Measurements from ENCODE around the gene ZNF646.

Gene ZNF646

DNA sequence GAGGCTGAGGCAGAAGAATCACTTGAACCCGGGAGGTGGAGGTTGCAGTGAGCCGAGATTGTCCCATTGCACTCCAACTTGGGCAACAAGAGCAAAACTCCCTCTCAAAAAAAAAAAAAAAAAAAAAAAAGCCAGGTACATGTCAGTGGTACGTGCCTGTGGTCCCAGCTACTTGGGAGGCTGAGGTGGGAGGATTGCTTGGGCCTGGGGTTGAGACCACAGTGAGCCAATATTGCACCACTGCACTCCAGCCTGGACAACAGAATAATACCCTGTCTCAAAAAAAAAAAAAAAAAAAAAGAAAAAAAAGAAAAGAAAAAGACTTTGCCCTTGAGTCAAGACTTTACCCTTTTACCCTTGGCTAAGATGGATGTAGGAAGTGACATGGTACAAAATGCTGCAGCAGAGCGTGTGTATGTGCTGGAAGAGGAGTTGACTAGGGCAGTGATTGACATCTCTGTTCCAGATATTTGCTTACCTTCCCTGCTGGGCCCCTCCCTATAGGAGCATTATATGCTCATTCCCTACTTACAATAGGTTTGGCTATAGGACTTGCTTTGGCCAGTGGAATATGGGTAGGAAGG lies 30.2 kb upstream of the ZNF646 start:
- Histone ChIP-seq H3K27me3 (ENCODE audit: insufficient read depth, low read length) (no peaks in the 10 kb centered on the region), H3K79me2 (ENCODE audit: control insufficient read depth, insufficient read depth, low read length, unreplicated experiment) (no peaks in the 10 kb centered on the region), H3K27ac (ENCODE audit: low read depth, low read length) (no peak overlapping the region), H3K4me1 (ENCODE audit: control insufficient read depth, insufficient read depth, low read length, unreplicated experiment) (no peaks in the 10 kb centered on the region), H2AFZ (ENCODE audit: low read length, unreplicated experiment) (no peak overlapping the region), H3K36me3 (ENCODE audit: insufficient read depth, low read length) (peaks cover 3% of the 10 kb centered on the region; the same call in 1 of the 2 replicates), H3K4me3 (ENCODE audit: low read depth, low read length) (no peak overlapping the region)

GRCh38 chr16:31050280-31051030 lies 23.8 kb upstream of the ZNF646 start:
- Histone ChIP-seq H3K79me2 (ENCODE audit: control insufficient read depth, insufficient read depth, low read length, unreplicated experiment) (no peaks in the 10 kb centered on the region), H3K27ac (ENCODE audit: low read depth, low read length) (no peak overlapping the region), H3K4me1 (ENCODE audit: control insufficient read depth, insufficient read depth, low read length, unreplicated experiment) (peaks cover 10% of the 10 kb centered on the region), H2AFZ (ENCODE audit: low read length, unreplicated experiment) (no peak overlapping the region), H3K36me3 (ENCODE audit: insufficient read depth, low read length) (no peaks in the 10 kb centered on the region), H3K27me3 (ENCODE audit: insufficient read depth, low read length) (no peaks in the 10 kb centered on the region), H3K4me3 (ENCODE audit: low read depth, low read length) (no peak overlapping the region)

GRCh38 chr16:31052114-31052513 lies 22.1 kb upstream of the ZNF646 start:
- Histone ChIP-seq H3K27ac (ENCODE audit: low read depth, low read length) (peak overlapping the region; percentile 85), H3K4me3 (ENCODE audit: low read depth, low read length) (no peak overlapping the region), H3K27me3 (ENCODE audit: insufficient read depth, low read length) (no peaks in the 10 kb centered on the region), H3K36me3 (ENCODE audit: insufficient read depth, low read length) (no peaks in the 10 kb centered on the region), H2AFZ (ENCODE audit: low read length, unreplicated experiment) (no peak overlapping the region), H3K4me1 (ENCODE audit: control insufficient read depth, insufficient read depth, low read length, unreplicated experiment) (peaks cover 10% of the 10 kb centered on the region), H3K79me2 (ENCODE audit: control insufficient read depth, insufficient read depth, low read length, unreplicated experiment) (no peaks in the 10 kb centered on the region)

DNA sequence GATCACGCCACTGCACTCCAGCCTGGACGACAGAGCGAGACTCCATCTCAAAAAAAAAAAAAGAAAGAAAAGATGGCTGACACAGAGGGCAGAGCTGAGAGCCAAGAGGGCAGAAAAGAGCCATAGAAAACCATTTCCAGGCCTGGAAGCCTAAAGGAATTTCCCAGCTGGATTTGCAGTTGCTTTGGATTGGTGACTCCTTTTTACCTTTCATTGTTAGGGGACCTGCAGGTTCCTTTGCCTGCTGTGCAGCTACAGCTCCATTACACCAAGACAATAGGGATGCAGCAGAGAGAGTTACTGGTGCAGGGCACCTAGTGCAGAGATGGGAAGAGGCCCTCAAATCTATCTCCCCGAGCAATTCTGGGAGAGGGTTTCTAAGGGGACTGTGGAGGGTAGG lies 18.6 kb upstream of the ZNF646 start:
- H3K4me3 ChIP-seq (ENCODE audit: low read depth, low read length) = no peak overlapping the region
- no peak overlapping the region for H2AFZ ChIP-seq (ENCODE audit: low read length, unreplicated experiment)
- H3K4me1 ChIP-seq (ENCODE audit: control insufficient read depth, insufficient read depth, low read length, unreplicated experiment) = peaks cover 10% of the 10 kb centered on the region

GRCh38 chr16:31061126-31061812 lies 13.0 kb upstream of the ZNF646 start:
- Histone ChIP-seq H3K4me3 (ENCODE audit: low read depth, low read length) (no peak overlapping the region), H3K27ac (ENCODE audit: low read depth, low read length) (no peak overlapping the region), H2AFZ (ENCODE audit: low read length, unreplicated experiment) (no peak overlapping the region), H3K27me3 (ENCODE audit: insufficient read depth, low read length) (no peaks in the 10 kb centered on the region), H3K36me3 (ENCODE audit: insufficient read depth, low read length) (peaks cover 18% of the 10 kb centered on the region; the same call in 1 of the 2 replicates), H3K79me2 (ENCODE audit: control insufficient read depth, insufficient read depth, low read length, unreplicated experiment) (peaks cover 23% of the 10 kb centered on the region), H3K4me1 (ENCODE audit: control insufficient read depth, insufficient read depth, low read length, unreplicated experiment) (peaks cover 13% of the 10 kb centered on the region)

More for the DNA sequence above, 18.6 kb upstream of the ZNF646 start:
- H3K27ac ChIP-seq (ENCODE audit: low read depth, low read length) = no peak overlapping the region
- H3K27me3 ChIP-seq (ENCODE audit: insufficient read depth, low read length) = no peaks in the 10 kb centered on the region
- H3K36me3 ChIP-seq (ENCODE audit: insufficient read depth, low read length) = peaks cover 2% of the 10 kb centered on the region; the same call in 1 of the 2 replicates
- H3K79me2 ChIP-seq (ENCODE audit: control insufficient read depth, insufficient read depth, low read length, unreplicated experiment) = no peaks in the 10 kb centered on the region

DNA sequence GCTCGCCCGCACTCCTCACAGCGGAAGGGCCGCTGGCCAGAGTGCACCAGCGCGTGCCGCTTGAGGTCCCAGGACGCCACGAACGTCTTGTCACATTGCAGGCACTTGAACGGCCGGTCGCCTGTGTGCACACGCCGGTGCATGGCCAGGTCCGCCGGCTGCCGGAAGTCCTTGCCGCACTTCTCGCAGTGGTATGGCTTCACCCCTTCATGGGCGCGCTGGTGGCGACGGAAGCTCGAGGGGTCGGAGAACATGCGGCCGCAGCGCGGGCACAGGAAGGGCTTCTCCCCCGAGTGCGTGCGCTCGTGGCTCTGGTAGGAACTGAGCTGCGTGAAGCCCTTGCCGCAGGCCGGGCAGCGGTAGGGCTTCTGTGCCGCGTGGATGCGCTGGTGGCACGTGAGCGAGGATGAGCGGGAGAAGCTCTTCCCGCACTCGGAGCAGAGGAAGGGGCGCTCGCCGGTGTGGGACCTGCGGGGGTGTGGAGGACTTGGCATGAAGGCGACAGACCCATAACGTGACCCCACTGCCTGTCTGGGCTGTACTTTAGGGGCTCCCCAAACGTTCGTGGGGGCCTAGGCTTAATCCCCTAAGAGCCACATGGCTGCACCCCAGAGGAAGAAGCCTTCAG lies 12.3 kb upstream of the ZNF646 start:
- peaks cover 13% of the 10 kb centered on the region for H3K4me1 ChIP-seq (ENCODE audit: control insufficient read depth, insufficient read depth, low read length, unreplicated experiment)
- no peak overlapping the region for H2AFZ ChIP-seq (ENCODE audit: low read length, unreplicated experiment)
- H3K36me3 ChIP-seq (ENCODE audit: insufficient read depth, low read length) = peaks cover 18% of the 10 kb centered on the region; the same call in 1 of the 2 replicates
- no peak overlapping the region for H3K27ac ChIP-seq (ENCODE audit: low read depth, low read length)
- peaks cover 28% of the 10 kb centered on the region for H3K79me2 ChIP-seq (ENCODE audit: control insufficient read depth, insufficient read depth, low read length, unreplicated experiment)
- no peaks in the 10 kb centered on the region for H3K27me3 ChIP-seq (ENCODE audit: insufficient read depth, low read length)
- H3K4me3 ChIP-seq (ENCODE audit: low read depth, low read length) = no peak overlapping the region

DNA sequence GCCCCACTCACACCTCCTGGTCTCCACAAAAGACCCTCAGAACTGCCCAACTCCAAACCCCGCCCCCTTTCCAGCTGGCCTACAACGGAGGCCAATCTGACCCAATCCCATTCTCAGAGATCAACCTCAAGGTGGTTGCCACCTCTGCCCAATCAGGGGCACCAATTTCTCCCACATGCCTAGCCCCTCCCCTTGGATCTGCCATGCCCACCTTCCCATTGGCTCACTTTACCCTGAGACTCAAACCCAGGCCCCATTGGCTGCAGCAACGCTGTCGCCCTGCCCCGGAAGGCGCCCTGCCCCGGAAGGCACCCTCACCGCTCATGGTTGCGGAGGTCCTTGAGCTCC lies 10.8 kb upstream of the ZNF646 start:
- Histone ChIP-seq H3K36me3 (ENCODE audit: insufficient read depth, low read length) (peaks cover 18% of the 10 kb centered on the region; the same call in 1 of the 2 replicates), H3K27me3 (ENCODE audit: insufficient read depth, low read length) (no peaks in the 10 kb centered on the region), H3K4me1 (ENCODE audit: control insufficient read depth, insufficient read depth, low read length, unreplicated experiment) (peaks cover 13% of the 10 kb centered on the region), H2AFZ (ENCODE audit: low read length, unreplicated experiment) (no peak overlapping the region), H3K27ac (ENCODE audit: low read depth, low read length) (no peak overlapping the region), H3K4me3 (ENCODE audit: low read depth, low read length) (no peak overlapping the region), H3K79me2 (ENCODE audit: control insufficient read depth, insufficient read depth, low read length, unreplicated experiment) (peaks cover 38% of the 10 kb centered on the region)

DNA sequence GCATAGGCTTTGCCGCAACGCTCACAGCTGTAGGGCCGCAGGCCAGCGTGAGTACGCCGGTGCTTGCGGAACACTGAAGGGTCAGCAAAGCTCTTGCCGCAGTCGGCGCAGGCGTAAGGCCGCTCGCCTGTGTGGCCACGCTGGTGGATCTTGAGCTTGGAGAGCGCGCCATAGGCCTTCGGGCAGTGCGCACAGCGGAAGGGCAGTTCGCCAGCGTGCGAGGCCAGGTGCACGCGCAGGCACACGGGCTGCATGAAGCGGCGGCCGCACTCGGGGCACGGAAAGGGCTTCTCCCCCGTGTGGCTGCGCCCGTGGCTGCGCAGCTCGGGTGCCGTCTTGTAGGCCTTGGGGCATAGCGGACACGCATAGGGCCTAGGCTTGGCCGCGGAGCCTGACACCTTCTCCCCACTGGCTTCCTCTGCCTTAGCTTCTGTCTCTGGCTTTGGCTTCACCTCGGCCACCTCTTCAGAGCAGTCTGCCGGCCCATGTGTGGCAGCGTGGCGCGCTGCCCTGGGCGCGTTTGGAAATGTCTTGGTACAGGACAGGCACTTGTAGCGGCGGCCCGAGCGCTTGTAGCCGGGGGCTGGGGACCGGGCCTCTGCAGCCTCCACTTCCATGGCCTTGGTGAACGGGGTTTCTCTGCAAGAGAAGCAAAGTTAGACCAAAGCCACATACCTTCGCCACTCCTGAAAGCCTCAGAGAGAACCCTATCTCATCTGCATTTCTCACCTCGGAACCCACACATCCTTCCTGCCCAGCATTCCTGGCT lies 10.2 kb upstream of the ZNF646 start:
- no peaks in the 10 kb centered on the region for H3K27me3 ChIP-seq (ENCODE audit: insufficient read depth, low read length)
- H3K4me3 ChIP-seq (ENCODE audit: low read depth, low read length) = no peak overlapping the region
- H3K79me2 ChIP-seq (ENCODE audit: control insufficient read depth, insufficient read depth, low read length, unreplicated experiment) = peaks cover 43% of the 10 kb centered on the region
- H3K27ac ChIP-seq (ENCODE audit: low read depth, low read length) = peak overlapping the region; percentile 90
- H3K4me1 ChIP-seq (ENCODE audit: control insufficient read depth, insufficient read depth, low read length, unreplicated experiment) = peaks cover 13% of the 10 kb centered on the region
- H2AFZ ChIP-seq (ENCODE audit: low read length, unreplicated experiment) = no peak overlapping the region
- H3K36me3 ChIP-seq (ENCODE audit: insufficient read depth, low read length) = peaks cover 18% of the 10 kb centered on the region; the same call in 1 of the 2 replicates

DNA sequence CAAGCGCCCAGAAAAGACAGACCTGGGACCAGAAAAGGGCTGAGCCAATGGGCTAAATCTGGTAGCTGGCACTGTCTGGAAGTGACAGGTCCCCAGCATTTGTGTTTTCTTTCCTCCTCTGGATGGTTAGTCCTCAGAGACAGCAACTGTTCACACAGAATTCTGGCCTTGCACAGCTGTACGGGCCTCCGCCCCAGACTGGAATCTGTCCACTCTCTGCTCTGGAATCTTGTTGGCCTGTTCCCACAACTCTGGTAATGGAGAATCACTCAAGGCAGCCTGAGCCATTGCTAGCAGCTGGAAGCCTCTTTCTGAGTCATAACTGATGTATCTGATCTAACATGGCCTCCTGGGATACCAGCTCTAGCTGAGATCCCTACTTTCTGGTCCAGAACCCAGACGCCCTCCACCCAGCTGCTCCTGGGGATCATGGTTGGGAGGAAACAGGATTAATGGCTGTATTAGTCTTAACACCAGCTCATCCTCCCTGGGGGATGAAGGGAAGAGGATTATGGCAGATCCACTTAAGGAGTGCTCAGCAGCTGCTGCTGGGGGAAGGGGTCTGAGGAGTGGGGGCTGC lies 9.2 kb upstream of the ZNF646 start:
- no peak overlapping the region for H3K4me3 ChIP-seq (ENCODE audit: low read depth, low read length)
- peaks cover 48% of the 10 kb centered on the region for H3K79me2 ChIP-seq (ENCODE audit: control insufficient read depth, insufficient read depth, low read length, unreplicated experiment)
- peak overlapping the region; percentile 90 for H3K27ac ChIP-seq (ENCODE audit: low read depth, low read length)
- peaks cover 13% of the 10 kb centered on the region for H3K4me1 ChIP-seq (ENCODE audit: control insufficient read depth, insufficient read depth, low read length, unreplicated experiment)
- H2AFZ ChIP-seq (ENCODE audit: low read length, unreplicated experiment) = peak overlapping the region; percentile 0
- no peaks in the 10 kb centered on the region for H3K27me3 ChIP-seq (ENCODE audit: insufficient read depth, low read length)
- peaks cover 18% of the 10 kb centered on the region; the same call in 1 of the 2 replicates for H3K36me3 ChIP-seq (ENCODE audit: insufficient read depth, low read length)

DNA sequence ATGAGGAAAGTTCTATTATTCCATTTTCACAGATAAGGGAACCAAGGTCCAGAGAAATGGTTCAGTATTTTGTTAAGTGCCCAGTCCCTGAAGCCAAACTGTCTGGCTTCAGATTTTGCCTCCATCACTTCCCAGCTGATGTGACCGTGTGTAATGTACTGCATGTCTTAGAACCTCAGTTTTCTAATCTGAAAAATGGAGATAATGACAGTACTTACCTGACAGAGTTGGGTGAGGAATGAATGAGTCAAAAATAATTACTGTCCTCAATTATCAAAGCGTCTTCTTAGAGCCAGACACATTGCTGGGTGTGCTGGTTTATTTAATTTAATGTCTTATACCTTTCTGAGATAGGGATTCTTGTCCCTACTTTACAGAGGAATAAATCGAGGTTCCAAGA lies 6.9 kb upstream of the ZNF646 start:
- Histone ChIP-seq H2AFZ (ENCODE audit: low read length, unreplicated experiment) (no peak overlapping the region), H3K79me2 (ENCODE audit: control insufficient read depth, insufficient read depth, low read length, unreplicated experiment) (peaks cover 57% of the 10 kb centered on the region), H3K4me1 (ENCODE audit: control insufficient read depth, insufficient read depth, low read length, unreplicated experiment) (peaks cover 25% of the 10 kb centered on the region), H3K4me3 (ENCODE audit: low read depth, low read length) (no peak overlapping the region), H3K36me3 (ENCODE audit: insufficient read depth, low read length) (peaks cover 7% of the 10 kb centered on the region; the same call in 1 of the 2 replicates), H3K27ac (ENCODE audit: low read depth, low read length) (no peak overlapping the region), H3K27me3 (ENCODE audit: insufficient read depth, low read length) (no peaks in the 10 kb centered on the region)
